Smooth muscle cell (in vitro differentiated cells): Measurements from ENCODE around the gene DRP2. TPM values are rescaled to one million over a fixed set of nuclear protein-coding genes. Genes with fewer than 3 reads are reported as not detected.

Experiments used
- DNase-seq: peaks from one replicate; lab custom pipeline; 2025; ENCODE audit not compliant: unreplicated experiment; lab: John Stamatoyannopoulos, UW
- H2AFZ ChIP-seq: fragments of 200-600 bp; sonication (generic); 2 replicates; pipeline ENCODE4 v1.6.0; 2016; ENCODE audit warnings: antibody characterized with exemption, low read depth, mild to moderate bottlenecking
- H3F3A ChIP-seq: fragments of 200-600 bp; sonication (generic); 2 replicates; pipeline ENCODE4 v1.6.0; 2017; ENCODE audit warnings: antibody characterized with exemption, low read depth
- H3K27ac ChIP-seq: fragments of 200-600 bp; sonication (generic); 2 replicates; pipeline ENCODE4 v1.5.1; 2016; ENCODE audit warnings: low read depth, mild to moderate bottlenecking
- H3K27me3 ChIP-seq: fragments of 200-600 bp; sonication (generic); 2 replicates; pipeline ENCODE4 v1.6.1; 2016; ENCODE audit warnings: low read depth, mild to moderate bottlenecking
- H3K36me3 ChIP-seq: fragments of 200-600 bp; sonication (generic); 2 replicates; pipeline ENCODE4 v1.5.1; 2016; ENCODE audit warnings: low read depth
- H3K4me1 ChIP-seq: fragments of 200-600 bp; sonication (generic); 2 replicates; pipeline ENCODE4 v1.5.1; 2016; ENCODE audit warnings: low read depth
- H3K4me2 ChIP-seq: fragments of 200-600 bp; sonication (generic); 2 replicates; pipeline ENCODE4 v1.6.0; 2016; ENCODE audit warnings: mild to moderate bottlenecking
- H3K4me3 ChIP-seq: fragments of 200-600 bp; sonication (generic); 2 replicates; pipeline ENCODE4 v1.5.1; 2016; ENCODE audit warnings: mild to moderate bottlenecking
- H3K79me2 ChIP-seq: fragments of 200-600 bp; sonication (generic); 2 replicates; pipeline ENCODE4 v1.6.0; 2016; ENCODE audit warnings: low read depth, mild to moderate bottlenecking
- H3K9ac ChIP-seq: fragments of 200-600 bp; sonication (generic); 2 replicates; pipeline ENCODE4 v1.6.0; 2016; ENCODE audit warnings: low read depth
- H3K9me3 ChIP-seq: fragments of 200-600 bp; sonication (generic); replicated peaks from 2 replicates; pipeline ENCODE4 v1.5.1; 2016; ENCODE audit warnings: low read depth
- H4K20me1 ChIP-seq: fragments of 200-600 bp; sonication (generic); 2 replicates; pipeline ENCODE4 v1.6.0; 2016; ENCODE audit warnings: low read depth
- CTCF ChIP-seq: fragments of 200-600 bp; sonication (generic); IDR thresholded peaks from 2 replicates; pipeline ENCODE4 v1.5.1; 2017; ENCODE audit warnings: borderline replicate concordance, mild to moderate bottlenecking, antibody characterized with exemption; ENCODE audit not compliant: insufficient read depth, poor library complexity, severe bottlenecking
- WGBS: methylation state at CpG from one replicate; pipeline ENCODE4 v1.1.7; 2016; ENCODE audit warnings: low lambda C conversion rate; 5-methylcytosine and 5-hydroxymethylcytosine counted together
- polyA plus RNA-seq: library from polyadenylated mRNA; unstranded; fragments of >200 nt; fragmentation: Nextera tagmentation; extraction: Ambion mirVana; gene quantifications from 2 replicates; pipeline ENCODE4 v1.2.1, GENCODE V29; 2016
- total RNA-seq: library from RNA; depleted of rRNA; stranded (reverse); fragments of >200 nt; gene quantifications from 2 replicates; pipeline ENCODE4 v1.2.3, GENCODE V29; 2014

DRP2 gene
- total and polyA plus RNA-seq, 2 experiments from 2014 or later: 6.8 to 10.8 TPM

GRCh38 chrX:101229170-101229569 lies 9.6 kb downstream of the DRP2 start:
- H3F3A ChIP-seq: no peaks in the 10 kb centered on the region
- H3K27ac ChIP-seq: peak overlapping the region; percentile 39
- H3K4me3 ChIP-seq: no peak overlapping the region
- no peaks in the 10 kb centered on the region for H3K79me2 ChIP-seq
- no peaks in the 10 kb centered on the region for H4K20me1 ChIP-seq
- H3K4me1 ChIP-seq: no peaks in the 10 kb centered on the region
- no peak for DNase-seq
- no peak overlapping the region for H2AFZ ChIP-seq
- H3K27me3 ChIP-seq: no peaks in the 10 kb centered on the region
- 67% methylated on average over 1 of the region's 1 CpG for WGBS
- no peak overlapping the region for H3K4me2 ChIP-seq
- TF ChIP-seq CTCF: no peak
- no peaks in the 10 kb centered on the region for H3K36me3 ChIP-seq
- H3K9ac ChIP-seq: no peak overlapping the region
- no peaks in the 10 kb centered on the region for H3K9me3 ChIP-seq

- Histone ChIP-seq H3F3A (no peaks in the 10 kb centered on the region), H3K4me2 (no peak overlapping the region), H3K27ac (peak overlapping the region; percentile 49), H3K9me3 (no peaks in the 10 kb centered on the region), H3K4me3 (no peak overlapping the region), H2AFZ (no peak overlapping the region), H3K27me3 (no peaks in the 10 kb centered on the region), H3K4me1 (no peaks in the 10 kb centered on the region), H3K79me2 (no peaks in the 10 kb centered on the region), H3K9ac (no peak overlapping the region), H4K20me1 (no peaks in the 10 kb centered on the region), H3K36me3 (no peaks in the 10 kb centered on the region)
- no peak for DNase-seq
- no peak for TF ChIP-seq CTCF
- 73% methylated on average over 2 of the region's 2 CpGs for WGBS
These were observed 11.1 kb downstream of the DRP2 start for GRCh38 chrX:101230636-101231035.

GRCh38 chrX:101231080-101231479 lies 11.5 kb downstream of the DRP2 start:
- no peaks in the 10 kb centered on the region for H3F3A ChIP-seq
- TF ChIP-seq CTCF: no peak
- H3K79me2 ChIP-seq: no peaks in the 10 kb centered on the region
- H3K36me3 ChIP-seq: no peaks in the 10 kb centered on the region
- no peaks in the 10 kb centered on the region for H4K20me1 ChIP-seq
- H3K4me3 ChIP-seq: no peak overlapping the region
- no peak overlapping the region for H3K27ac ChIP-seq
- H3K4me2 ChIP-seq: no peak overlapping the region
- no peaks in the 10 kb centered on the region for H3K9me3 ChIP-seq
- no peak overlapping the region for H3K9ac ChIP-seq
- no peaks in the 10 kb centered on the region for H3K4me1 ChIP-seq
- H2AFZ ChIP-seq: no peak overlapping the region
- WGBS: 65% methylated on average over 1 of the region's 1 CpG
- DNase-seq: no peak
- H3K27me3 ChIP-seq: no peaks in the 10 kb centered on the region

DNA sequence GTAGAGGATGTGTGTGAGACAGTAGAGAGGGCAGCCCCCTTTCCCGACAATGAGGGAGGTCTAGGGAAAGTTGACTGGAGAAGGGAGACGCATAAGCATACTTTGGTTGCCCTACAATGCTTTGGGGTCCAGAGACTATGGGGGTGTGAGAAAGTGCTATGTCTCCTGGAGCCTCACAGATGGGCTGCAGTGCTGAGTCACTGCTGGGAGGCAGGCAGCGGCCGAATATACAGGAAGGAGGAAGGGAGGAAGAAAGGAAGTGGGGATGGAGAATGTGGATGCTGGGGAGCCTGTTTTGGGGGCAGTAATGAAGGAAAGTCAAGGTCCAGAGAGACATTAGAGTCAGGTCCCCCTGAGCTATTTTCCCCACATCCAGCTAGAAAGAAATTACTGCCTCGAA lies 12.7 kb downstream of the DRP2 start:
- H3K4me3 ChIP-seq: no peak overlapping the region
- H3K27ac ChIP-seq: no peak overlapping the region
- no peak for DNase-seq
- no peaks in the 10 kb centered on the region for H3F3A ChIP-seq
- no peak overlapping the region for H3K9ac ChIP-seq
- H3K79me2 ChIP-seq: no peaks in the 10 kb centered on the region
- no peaks in the 10 kb centered on the region for H3K36me3 ChIP-seq
- 84% methylated on average over 5 of the region's 5 CpGs for WGBS
- H3K4me1 ChIP-seq: no peaks in the 10 kb centered on the region
- no peak overlapping the region for H3K4me2 ChIP-seq
- no peaks in the 10 kb centered on the region for H3K27me3 ChIP-seq
- H2AFZ ChIP-seq: no peak overlapping the region
- H4K20me1 ChIP-seq: no peaks in the 10 kb centered on the region
- H3K9me3 ChIP-seq: no peaks in the 10 kb centered on the region
- no peak for TF ChIP-seq CTCF
